ENCODE results near the gene FAM83D. TPM values are rescaled to one million over a fixed set of nuclear protein-coding genes. Genes with fewer than 3 reads are reported as not detected.
A peak's percentile ranks its signal among the peaks of the same experiment; 100 is the strongest.

FAM83D gene
- total and polyA plus RNA-seq, 2 of the 4 experiments (the other 2 are of a cell fraction) = 20.4 to 26.4 TPM

GRCh38 chr20:38930242-38930569, 4.0 kb downstream of the FAM83D start:
- Histone ChIP-seq H3K79me1 (ENCODE audit: low read depth in 1 of 2, low read length in 2 of 2) (peaks cover 4 to 45% of the 10 kb centered on the region in 2 experiments; a peak in 2 of 4 replicates), H2BK5ac (ENCODE audit: low read depth, low read length, poor library complexity, severe bottlenecking) (no peak overlapping the region), H3K27me3 (ENCODE audit: control insufficient read depth, insufficient read depth, low read length) (no peaks in the 10 kb centered on the region), H3K14ac (replicated peaks; ENCODE audit: low read depth, low read length) (no peak overlapping the region), H2BK20ac (ENCODE audit: low read depth, low read length) (peak overlapping the region; percentile 34; the same call in 1 of the 2 replicates), H3K36me3 (ENCODE audit: control insufficient read depth, insufficient read depth, low read length) (no peaks in the 10 kb centered on the region), H3K23ac (ENCODE audit: low read depth, low read length) (peak overlapping the region; percentile 64; the same call in 1 of the 2 replicates), H2BK15ac (ENCODE audit: low read depth, low read length) (no peak overlapping the region), H2BK120ac (ENCODE audit: low read depth, low read length) (no peak overlapping the region), H3K4me1 (ENCODE audit: control insufficient read depth, insufficient read depth, low read length) (peaks cover 11% of the 10 kb centered on the region), H2AK5ac (ENCODE audit: low read depth, low read length) (peak overlapping the region; percentile 76; the same call in 1 of the 2 replicates), H3K56ac (ENCODE audit: extremely low read depth, insufficient read depth, low read length) (no peak overlapping the region), H3K27ac (ENCODE audit: insufficient read depth, low read length) (no peak overlapping the region), H3K9me1 (ENCODE audit: insufficient read depth, low read length) (peaks cover 8% of the 10 kb centered on the region; the same call in 1 of the 2 replicates), H4K91ac (ENCODE audit: insufficient read depth, low read depth, low read length) (no peak overlapping the region), H3K9me3 (ENCODE audit: control insufficient read depth, insufficient read depth, low read length) (no peaks in the 10 kb centered on the region), H3K9ac (ENCODE audit: low read depth, low read length) (no peak overlapping the region), H2AK9ac (replicated peaks; ENCODE audit: low read depth, low read length, poor library complexity) (no peak overlapping the region), H3K4ac (ENCODE audit: low read depth, low read length) (no peak overlapping the region), H4K5ac (ENCODE audit: low read depth, low read length) (peak overlapping the region; percentile 26; the same call in 1 of the 2 replicates), H3K4me3 (ENCODE audit: insufficient read depth, low read depth, low read length) (no peak overlapping the region), H3K4me2 (ENCODE audit: low read depth, low read length) (no peak overlapping the region), H3K18ac (ENCODE audit: low read depth, low read length) (no peak overlapping the region), H2AFZ (replicated peaks; ENCODE audit: low read length, poor library complexity) (no peak overlapping the region), H4K20me1 (ENCODE audit: insufficient read depth, low read length) (peaks cover 5% of the 10 kb centered on the region; the same call in 1 of the 2 replicates), H4K8ac (ENCODE audit: low read depth in 2 of 2, low read length in 2 of 2) (peak overlapping the region in 1 of 2 experiments; percentile 15; a peak in 2 of 4 replicates)
- intact Hi-C loops (cut with micrococcal nuclease) = no loop called here
- DNase-seq (no peak), ATAC-seq (ENCODE audit: low read depth) (no peak)
- BruUV-seq (replicated peaks) = no TSS peak
- POLR2A ChIA-PET (ENCODE audit: unreplicated experiment) = no interaction called here
- CTCF ChIA-PET = interaction anchor here (1.0 kb wide), 1 partner anchor 119 kb away, joined by 3 read pairs; no protein-coding TSS in a partner anchor
- in situ Hi-C loops (cut with MboI; ENCODE audit: low sequenced_read_pairs) = no loop called here
- dilution Hi-C loops (cut with HindIII; ENCODE audit: low sequenced_read_pairs, unreplicated experiment) = no loop called here
- WGBS, 2 experiments (ENCODE audit: extremely low coverage in 2 of 2, insufficient read length in 1 of 2) = no CpG with 5 or more reads among the region's 1 CpG
- no peak for TF ChIP-seq MAFK (IDR thresholded peaks at IDR 0.05; ENCODE audit: low read depth, low read length)
- no peak for TF ChIP-seq CHD1 (IDR thresholded peaks at IDR 0.05; ENCODE audit: low read depth, low read length)
- no peak for TF ChIP-seq FOS (IDR thresholded peaks at IDR 0.05; ENCODE audit: low read depth, low read length)
- TF ChIP-seq SMC3 (IDR thresholded peaks at IDR 0.05; ENCODE audit: low read depth, low read length) = no peak
- TF ChIP-seq MXI1 (IDR thresholded peaks at IDR 0.05; ENCODE audit: borderline replicate concordance, low read depth, low read length) = no peak
- TF ChIP-seq ELK1 (IDR thresholded peaks at IDR 0.05; ENCODE audit: borderline replicate concordance, low read depth, low read length) = no peak
- no peak for TF ChIP-seq RAD21 (IDR thresholded peaks at IDR 0.05; ENCODE audit: low read length)
- no peak for TF ChIP-seq MAZ (IDR thresholded peaks at IDR 0.05; ENCODE audit: borderline replicate concordance, low read depth, low read length)
- TF ChIP-seq BHLHE40 (IDR thresholded peaks at IDR 0.05; ENCODE audit: low read depth, low read length) = no peak
- no peak for TF ChIP-seq USF2 (IDR thresholded peaks at IDR 0.05; ENCODE audit: low read depth, low read length)
- no peak for TF ChIP-seq CTCF (conservative IDR thresholded peaks at IDR 0.05; ENCODE audit: low read depth, low read length)
- TF ChIP-seq NFE2L2 (IDR thresholded peaks at IDR 0.05; ENCODE audit: low read depth, low read length) = no peak
- TF ChIP-seq CEBPB (IDR thresholded peaks at IDR 0.05; ENCODE audit: low read depth, low read length) = no peak
- no peak for TF ChIP-seq RCOR1 (IDR thresholded peaks at IDR 0.05; ENCODE audit: insufficient replicate concordance, low read length)
- no peak for TF ChIP-seq RFX5 (IDR thresholded peaks at IDR 0.05; ENCODE audit: low read depth, low read length)
- no peak for TF ChIP-seq POLR2A (IDR thresholded peaks at IDR 0.05; ENCODE audit: low read depth, low read length)

Measured in IMR-90 (cell line).